Activated effector memory CD4-positive, alpha-beta T cell treated with anti-CD3 and anti-CD28 coated beads, Interleukin-2, amount 50 U/mL, for 16 hours (primary cell): ENCODE data around the gene TAF4B.
"Not testable (repeated sequence)": the region's sequence is repeated elsewhere in the genome, so short reads cannot be mapped to it uniquely, and the experiment has no call there.

Experiments
- DNase-seq: peaks from one replicate; pipeline ENCODE4 v3.0.0-alpha.2; 2020

The TAF4B gene

DNA sequence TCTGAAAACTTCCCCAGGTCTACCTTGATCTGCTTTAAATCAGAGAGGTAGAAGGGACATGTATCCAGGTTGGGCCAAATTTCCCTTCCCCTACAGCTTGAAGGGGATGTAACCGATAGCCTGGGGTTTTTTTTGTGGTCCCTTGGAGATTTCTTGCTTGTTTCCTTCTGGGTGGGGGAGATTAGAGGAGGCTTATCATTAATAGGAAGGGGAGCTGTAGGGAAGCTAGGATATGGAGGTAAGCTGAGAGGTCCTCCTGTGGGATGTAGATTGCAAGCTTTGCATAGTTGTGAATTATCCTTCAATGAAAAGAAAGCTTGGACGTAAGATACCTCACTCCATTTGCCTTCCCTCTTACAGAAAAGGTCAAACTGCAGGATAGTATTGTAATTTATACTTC, 11.1 kb downstream of the TAF4B start:
- not testable (repeated sequence) for DNase-seq

DNA sequence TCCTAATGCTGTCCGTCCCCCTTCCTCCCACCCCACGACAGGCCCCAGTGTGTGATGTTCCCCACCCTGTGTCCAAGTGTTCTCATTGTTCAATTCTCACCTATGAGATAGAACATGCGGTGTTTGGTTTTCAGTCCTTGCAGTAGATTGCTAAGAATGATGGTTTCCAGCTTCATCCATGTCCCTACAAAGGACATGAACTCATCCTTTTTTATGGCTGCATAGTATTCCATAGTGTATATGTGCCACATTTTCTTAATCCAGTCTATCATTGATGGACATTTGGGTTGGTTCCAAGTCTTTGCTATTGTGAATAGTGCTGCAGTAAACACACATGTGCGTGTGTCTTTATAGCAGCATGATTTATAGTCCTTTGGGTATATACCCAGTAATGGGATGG, 12.5 kb downstream of the TAF4B start:
- not testable (repeated sequence) for DNase-seq

DNA sequence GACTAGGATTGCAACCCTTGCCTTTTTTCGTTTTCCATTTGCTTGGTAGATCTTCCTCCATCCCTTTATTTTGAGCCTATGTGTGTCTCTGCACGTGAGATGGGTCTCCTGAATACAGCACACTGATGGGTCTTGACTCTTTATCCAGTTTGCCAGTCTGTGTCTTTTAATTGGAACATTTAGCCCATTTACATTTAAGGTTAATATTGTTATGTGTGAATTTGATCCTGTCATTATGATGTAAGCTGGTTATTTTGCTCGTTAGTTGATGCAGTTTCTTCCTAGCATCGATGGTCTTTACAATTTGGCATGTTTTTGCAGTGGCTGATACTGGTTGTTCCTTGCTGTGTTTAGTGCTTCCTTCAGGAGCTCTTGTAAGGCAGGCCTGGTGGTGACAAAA, 16.1 kb downstream of the TAF4B start:
- DNase-seq, result not testable (repeated sequence)

DNA sequence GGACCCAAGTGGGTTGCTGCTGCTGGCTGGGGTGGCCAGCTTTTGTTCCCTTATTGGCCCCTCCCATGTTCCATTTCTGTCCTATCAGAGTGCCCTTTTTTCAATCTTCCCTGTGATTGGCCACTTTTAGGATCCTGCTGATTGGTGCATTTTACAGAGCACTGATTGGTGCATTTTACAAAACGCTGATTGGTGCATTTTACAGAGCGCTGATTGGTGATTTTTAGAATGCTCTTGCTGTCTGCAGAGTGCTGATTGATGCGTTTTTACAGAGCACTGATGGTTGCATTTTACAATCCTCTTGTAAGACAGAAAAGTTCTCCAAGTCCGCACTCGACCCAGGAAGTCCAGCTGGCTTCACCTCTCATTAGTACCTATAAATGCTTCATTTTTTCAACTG, 19.2 kb downstream of the TAF4B start:
- not testable (repeated sequence) for DNase-seq

DNA sequence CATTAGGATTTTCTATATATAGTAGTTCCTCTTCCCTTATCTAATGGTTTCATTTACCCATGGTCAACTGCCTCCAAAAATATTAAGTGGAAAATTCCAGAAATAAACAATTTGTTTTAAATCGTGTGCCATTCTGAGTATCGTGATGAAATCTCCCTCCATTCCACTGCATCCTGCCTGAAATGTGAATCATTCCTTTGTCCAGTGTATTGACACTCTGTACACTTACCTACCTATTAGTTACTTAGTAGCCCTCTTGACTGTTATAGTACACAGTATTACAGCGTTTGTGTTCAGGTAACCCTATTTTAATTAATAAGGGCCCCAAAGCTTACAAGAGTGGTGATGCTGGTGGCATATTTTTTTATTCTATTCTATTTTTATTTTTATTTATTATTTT, 26.2 kb downstream of the TAF4B start:
- DNase-seq, result no peak

DNA sequence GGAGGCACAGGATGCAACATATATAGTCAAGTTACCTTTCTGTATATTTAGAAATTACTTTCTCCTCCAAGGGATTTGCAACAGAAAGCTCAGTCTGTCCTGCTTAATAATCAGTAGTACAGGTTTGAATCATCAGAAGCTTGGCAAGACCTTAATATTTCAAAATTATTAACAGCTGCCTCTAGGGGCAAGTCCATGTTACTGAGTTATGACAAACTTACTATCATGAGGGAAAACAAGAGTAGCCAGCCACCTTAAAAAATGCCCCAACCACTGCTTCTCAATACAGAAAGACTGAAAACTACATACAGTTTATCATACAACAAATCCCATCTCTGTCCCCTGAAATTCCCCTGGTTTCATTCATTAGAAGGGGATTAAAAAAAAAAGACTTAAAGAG, 28.6 kb downstream of the TAF4B start:
- DNase-seq, result not testable (repeated sequence)

DNA sequence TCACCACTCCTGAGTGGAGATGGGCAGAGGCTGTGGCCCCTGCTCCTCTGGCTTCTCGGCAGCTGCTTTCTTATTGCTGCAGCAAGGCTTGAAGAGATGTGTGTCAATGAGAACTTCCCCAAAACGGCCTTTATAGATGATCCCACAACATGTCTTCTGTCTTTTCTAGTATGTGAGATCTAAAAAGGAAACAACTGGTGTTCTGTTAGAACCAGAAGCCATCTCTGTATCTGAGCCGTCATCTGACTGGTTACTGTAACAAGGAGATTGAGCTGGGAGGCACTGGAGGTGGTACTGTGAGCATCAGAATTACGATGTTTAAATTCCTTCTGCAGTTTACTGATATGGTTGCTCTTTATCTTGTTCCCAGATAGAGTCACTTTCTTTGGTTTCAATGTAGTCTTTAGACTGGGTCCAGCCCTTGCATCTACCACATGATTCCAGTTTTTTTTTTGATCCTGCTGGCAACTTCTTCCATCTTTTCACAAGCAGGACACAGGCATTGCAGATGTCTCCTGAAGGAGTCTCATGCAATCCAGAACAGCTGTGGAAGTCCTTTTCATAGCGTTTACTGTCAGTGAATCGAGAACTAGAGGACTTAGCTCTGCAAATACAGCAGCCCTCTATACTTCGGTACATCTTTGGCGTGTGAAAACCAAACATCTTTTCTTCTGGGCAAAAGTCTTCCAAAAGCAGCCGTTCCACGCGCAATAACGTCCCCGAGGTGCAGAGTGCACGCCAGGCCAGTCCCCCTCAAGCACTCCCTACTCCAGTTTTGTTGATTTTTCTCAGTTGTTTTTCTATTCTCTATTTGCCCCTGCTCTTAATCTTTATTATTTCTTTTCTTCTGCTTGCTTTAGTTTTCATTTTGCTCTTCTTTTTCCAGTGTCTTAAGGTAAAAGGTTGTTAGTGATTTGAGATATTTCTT, 29.7 kb downstream of the TAF4B start:
- no peak for DNase-seq

DNA sequence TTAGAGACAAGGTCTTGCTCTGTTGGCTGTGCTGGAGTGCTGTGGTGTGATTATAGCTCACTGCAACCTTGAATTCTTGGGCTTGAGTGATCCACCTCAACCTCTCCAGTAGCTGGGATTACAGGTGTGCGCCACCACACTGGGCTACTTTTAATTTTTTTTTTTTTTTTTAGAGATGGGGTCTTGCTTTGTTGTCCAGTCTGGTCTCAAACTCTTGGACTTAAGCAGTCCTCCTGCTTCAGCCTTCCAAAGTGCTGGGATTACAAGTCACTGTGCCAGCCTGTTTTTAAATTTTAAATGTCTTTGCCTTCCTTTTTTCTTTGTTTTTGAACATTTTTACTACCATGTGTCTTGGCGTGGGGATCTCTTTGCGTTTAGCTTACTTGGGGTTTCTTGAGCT, 32.5 kb downstream of the TAF4B start:
- no peak for DNase-seq

DNA sequence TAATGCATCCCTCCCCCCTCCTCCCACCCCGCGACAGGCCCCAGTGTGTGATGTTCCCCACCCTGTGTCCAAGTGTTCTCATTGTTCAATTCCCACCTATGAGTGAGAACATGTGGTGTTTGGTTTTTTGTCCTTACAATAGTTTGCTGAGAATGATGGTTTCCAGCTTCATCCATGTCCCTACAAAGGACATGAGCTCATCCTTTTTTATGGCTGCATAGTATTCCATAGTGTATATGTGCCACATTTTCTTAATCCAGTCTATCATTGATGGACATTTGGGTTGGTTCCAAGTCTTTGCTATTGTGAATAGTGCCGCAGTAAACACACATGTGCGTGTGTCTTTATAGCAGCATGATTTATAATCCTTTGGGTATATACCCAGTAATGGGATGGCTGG, 33.2 kb downstream of the TAF4B start:
- not testable (repeated sequence) for DNase-seq

DNA sequence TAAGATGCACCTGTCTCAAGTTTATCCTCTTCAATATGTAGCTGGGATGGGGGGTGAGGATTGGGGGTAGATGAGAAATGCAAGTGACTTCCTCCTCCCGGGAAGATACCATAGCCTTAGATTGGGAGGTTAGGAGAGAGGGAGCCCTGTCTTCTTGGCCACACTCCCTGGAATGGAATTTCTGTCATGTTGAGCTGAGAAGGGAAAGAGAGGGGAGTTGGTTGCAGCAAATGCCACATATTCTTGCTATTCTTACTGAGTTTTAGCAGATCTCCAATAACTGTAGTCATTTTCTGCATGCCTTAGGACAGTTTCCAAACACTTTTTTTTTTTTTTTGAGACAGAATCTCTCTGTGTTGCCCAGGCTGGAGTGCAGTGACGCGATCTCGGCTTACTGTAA, 35.9 kb downstream of the TAF4B start:
- no peak for DNase-seq

DNA sequence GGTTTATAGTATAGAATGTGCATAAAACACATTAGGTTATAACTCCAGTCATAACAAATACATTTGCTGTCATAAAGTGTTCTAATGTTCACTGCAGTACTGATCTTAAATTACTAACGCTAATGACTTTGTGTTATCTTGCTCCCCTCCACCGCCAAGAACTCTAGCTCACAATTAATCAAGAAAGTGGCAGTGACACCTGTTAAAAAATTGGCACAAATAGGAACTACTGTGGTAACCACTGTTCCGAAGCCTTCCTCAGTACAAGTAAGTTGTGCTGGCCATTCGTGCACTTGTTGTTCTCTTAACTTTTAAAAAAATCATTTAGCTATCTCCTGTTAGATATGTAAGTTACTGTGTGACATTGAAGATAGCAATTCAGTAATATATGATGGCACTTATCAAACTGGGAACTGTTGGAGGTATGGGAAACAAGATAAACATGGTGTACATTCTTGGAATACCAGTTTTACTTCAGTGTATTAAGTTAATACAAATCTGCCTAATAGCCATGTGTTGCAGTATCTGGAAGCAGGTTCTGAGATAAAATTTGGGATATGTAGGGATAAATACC, 41.2 kb downstream of the TAF4B start:
- no peak for DNase-seq

DNA sequence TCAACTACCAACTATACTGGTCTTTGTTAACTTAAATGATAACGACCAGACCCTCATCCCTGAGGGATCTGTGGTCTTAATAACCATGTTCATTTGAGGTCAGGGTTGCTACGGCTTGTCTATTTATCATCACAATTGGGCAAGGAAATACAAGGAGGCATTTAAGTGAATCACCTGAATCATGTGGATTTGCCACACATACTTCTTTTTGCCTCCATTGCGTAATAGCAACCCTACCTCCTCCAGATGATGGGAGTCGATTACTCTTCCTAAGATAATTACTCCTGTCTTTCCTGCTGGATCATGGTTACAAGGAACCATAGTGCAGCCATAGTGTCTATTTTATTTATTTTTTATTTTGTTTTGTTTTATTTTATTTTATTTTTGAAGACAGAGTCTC, 42.2 kb downstream of the TAF4B start:
- no peak for DNase-seq

DNA sequence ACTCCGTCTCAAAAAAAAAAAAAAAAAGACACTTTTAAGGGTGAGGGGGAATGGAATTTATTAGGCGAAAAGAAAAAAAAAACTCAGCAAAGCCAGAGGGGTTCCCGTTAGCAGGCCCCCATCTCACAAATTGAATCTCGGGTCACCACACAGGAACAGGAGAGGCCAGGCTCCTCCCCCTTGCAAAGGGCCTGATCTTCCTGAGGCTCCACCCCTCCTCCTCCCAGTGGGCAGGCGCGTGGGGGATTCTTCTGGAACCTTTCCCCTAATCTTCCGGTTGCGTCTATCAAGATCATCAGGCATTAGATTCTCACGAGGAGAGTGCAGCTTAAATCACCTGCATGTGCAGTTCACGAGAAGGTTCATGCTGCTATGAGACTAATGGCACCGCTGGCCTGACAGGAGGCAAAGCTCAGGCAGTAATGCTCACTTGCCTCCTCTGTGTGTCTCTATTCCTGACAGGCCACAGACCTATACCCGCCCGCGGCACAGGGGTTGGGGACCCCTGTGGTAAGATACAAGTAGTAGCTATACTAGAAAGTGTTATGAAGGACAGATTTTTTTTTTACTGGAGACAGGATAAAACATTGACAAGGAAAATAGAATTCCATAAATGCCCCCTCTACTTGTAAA, 45.8 kb downstream of the TAF4B start:
- no peak for DNase-seq

DNA sequence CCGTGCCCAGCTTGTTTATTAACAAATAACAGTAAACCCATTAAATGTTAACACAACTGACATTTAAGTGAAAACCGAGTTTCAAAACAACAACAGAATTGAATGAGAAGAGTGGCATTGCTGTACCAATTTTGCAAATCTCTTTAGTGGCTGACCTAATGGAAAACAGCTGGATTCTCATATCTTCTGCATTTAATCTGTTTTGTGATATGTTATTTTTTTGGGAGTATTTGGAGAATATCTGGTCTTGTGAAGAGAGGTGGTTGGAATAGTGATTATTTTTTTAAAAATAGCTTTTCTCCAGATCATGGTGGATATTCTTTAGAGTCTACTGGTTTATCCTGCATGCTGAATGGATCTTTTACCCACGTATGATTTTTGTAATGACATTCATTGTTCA, 51.1 kb downstream of the TAF4B start:
- DNase-seq, result no peak

DNA sequence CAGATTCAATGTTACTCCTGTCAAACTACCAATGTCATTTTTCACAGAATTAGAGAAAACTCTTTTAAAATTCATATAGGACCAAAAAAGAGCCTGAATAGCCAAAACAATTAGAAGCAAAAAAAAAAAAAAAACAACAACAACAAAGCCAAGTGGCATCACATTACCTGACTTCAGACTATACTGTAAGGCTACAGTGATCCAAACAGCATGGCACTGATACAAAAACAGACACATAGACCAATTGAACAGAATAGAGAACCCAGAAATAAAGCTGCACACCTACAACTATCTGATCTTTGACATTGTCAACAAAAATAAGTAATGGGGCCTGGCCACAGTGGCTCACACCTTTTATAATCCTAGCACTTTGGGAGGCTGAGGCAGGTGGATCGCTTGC, 53.2 kb downstream of the TAF4B start:
- DNase-seq, result no peak

DNA sequence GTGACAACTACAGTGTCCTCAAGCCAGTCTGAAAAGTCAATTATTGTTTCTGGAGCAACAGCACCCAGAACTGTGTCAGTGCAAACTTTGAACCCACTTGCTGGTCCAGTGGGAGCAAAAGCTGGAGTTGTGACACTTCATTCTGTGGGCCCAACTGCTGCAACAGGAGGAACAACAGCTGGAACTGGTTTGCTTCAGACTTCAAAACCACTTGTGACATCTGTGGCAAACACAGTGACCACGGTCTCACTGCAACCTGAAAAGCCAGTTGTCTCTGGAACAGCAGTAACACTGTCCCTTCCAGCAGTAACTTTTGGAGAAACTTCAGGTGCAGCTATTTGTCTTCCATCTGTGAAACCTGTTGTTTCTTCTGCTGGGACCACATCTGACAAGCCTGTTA, 59.8 kb downstream of the TAF4B start:
- no peak for DNase-seq

DNA sequence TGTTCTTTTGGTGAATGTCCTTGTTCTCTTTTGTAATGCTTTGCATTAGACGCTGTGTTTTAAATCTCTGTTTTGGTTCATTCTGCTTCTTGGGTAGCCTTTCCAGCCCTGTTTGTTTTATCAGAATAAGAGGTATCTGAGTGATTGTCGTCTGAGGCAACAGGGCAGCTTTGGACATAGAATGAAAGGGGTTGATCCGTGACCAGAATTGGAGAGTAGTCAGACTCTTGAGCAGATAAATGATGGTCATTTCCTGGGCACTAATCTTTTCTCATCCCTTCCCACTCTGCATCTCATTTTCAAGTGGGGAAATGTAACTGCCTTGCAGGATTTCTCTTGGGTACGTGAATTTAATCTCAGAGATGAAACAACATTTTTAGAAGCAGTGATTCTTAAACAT, 61.4 kb downstream of the TAF4B start:
- DNase-seq, result no peak

DNA sequence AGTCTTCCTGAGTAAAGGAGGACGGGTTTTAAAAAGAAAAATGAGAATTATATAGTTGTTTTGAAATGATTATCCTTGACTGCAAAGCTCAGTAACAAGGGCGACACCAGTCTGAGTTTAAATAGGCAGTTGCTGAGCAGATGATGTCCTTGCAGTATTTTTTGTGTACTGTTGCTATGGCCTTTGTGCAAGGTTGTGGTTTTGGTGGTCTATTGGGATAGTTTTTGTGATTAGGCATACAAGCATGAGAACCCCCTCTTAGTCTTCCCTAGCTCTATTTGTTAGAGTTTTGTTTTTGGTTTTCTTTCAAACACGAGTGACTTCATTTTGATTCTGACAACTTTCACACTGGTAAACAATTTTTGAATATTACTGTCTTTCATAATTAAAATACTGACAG, 64.1 kb downstream of the TAF4B start:
- no peak for DNase-seq

DNA sequence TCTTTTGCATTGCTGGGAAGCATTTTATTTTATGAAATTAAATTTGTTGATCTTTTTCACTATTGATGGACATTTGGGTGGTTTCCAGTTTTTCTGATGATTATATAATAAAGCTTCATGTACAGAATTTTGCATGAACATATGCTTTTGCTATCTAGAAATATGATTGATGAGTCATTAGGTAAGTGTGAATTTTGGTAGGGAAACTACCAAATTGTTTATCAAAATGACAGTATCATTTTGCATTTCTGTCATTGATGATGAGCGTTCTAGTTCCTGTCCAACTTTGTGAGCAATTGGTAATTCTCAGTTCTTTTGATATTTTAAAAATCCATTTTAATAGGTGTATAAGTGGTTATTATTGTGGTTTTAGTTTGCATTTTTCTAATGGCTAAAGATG, 67.7 kb downstream of the TAF4B start:
- DNase-seq, result no peak

DNA sequence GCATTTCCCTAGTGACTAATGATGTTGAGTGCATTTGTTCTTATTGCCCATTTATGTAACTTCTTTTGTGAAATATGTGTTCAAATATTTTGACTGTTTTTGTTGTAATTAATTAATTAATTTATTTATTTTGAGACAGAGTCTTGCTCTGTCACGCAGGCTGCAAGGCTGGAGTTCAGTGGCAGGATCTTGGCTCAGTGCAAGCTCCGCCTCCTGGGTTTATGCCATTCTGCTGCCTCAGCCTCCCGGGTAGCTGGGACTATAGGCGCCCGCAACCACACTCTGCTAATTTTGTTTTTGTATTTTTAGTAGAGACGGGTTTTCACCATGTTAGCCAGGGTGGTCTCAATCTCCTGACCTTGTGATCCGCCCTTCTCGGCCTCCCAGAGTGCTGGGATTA, 71.9 kb downstream of the TAF4B start:
- no peak for DNase-seq

DNA sequence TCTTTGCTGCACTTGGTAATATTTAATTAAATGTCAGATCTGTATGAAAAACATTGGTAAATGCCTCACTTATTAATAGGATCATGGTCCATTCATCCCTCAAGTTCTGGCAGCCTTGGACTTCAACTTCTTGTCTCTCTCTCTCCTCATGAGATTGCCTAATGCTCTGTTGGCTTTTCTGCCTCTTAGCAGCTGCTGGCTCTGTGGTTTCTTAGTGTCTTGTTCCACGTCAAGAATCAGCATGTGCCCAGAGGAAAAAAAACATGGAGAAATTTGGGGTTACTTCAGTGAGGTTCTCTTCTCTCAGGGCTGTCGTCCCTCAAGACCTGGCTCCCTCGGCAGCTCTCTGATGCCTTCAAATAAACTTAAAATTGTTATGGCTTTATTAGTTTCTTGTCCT, 75.4 kb downstream of the TAF4B start:
- DNase-seq, result no peak

DNA sequence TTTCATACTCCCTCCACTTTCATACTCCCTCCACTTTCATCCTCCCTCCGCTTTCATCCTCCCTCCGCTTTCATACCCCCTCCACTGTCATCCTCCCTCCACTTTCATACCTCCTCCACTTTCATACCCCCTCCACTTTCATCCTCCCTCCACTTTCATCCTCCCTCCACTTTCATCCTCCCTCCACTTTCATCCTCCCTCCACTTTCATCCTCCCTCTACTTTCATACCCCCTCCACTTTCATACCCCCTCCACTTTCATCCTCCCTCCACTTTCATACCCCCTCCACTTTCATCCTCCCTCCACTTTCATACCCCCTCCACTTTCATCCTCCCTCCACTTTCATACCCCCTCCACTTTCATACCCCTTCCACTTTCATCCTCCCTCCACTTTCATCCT, 77.0 kb downstream of the TAF4B start:
- not testable (repeated sequence) for DNase-seq

DNA sequence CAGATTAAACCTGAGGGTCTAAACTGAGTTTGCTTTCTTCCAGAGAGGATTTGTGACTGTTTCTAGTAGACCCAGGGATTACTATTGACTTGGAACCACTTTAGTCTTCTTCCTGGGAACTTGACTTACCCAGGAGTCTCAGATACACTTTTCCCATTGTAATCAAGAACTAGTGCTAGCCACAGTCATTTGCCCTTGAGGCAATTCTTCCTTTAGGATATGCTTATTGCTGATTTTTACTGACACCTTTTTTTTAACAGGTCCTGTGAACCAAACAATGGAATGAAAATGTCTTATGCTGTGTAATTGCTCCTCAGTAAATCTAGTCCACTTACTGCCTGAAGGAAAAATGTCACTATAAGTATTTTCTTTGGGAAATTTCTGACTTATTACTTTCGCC, 78.3 kb downstream of the TAF4B start:
- no peak for DNase-seq

DNA sequence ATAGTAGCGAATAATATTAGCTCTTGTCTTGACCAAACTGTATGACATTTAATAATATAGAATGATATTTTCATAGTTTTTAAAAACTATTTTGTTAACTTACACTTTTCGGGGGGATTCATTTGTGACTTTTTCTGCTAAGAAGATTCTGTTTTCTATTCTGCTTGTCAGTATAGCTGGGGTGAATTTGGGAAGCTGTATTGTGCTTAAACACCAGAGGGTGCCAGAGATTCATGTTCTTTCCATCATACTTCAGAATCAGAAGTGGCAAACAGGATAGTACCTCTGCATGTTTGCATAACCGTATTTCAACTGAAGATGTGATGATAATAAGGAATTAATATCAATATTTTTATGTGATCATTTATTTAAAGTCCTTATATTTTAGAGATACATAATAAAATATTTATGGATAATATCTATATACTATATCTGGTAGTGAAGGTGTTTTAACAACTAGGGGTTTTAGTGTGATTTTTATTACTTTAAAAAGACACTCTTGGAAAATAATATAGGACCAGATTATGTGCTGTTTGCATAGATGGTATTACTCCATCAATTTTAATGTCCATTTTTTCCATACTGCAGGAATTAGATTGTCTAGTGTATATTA, 81.0 kb downstream of the TAF4B start:
- no peak for DNase-seq
